BJ (cell line): ENCODE data around the gene ERGIC1. TPM values are rescaled to one million over a fixed set of nuclear protein-coding genes. Genes with fewer than 3 reads are reported as not detected.

Source experiments
- CTCF ChIA-PET: fragments of 350-600 bp; formaldehyde crosslinking; extraction: SDS; loops from one replicate; lab custom pipeline; 2021; ENCODE audit warnings: antibody characterized with exemption, inconsistent platforms; lab: Yijun Ruan, JAX
- POLR2A ChIA-PET: fragments of 300-600 bp; sonication (Branson Sonifier 250); formaldehyde crosslinking; extraction: SDS; loops from one replicate; lab custom pipeline; 2021; ENCODE audit warnings: antibody characterized with exemption; lab: Charles Lee
- DNase-seq: peaks from one replicate; pipeline ENCODE4 v3.0.0-alpha.2; 2011; ENCODE audit warnings: low read depth
- H3K27me3 ChIP-seq: 2 replicates; pipeline ENCODE4 v1.6.0; 2011; ENCODE audit warnings: low read length; ENCODE audit not compliant: control insufficient read depth, insufficient read depth
- H3K36me3 ChIP-seq: 2 replicates; pipeline ENCODE4 v1.5.1; 2011; ENCODE audit warnings: low read length; ENCODE audit not compliant: control insufficient read depth, insufficient read depth
- H3K4me3 ChIP-seq: 2 replicates; pipeline ENCODE4 v1.5.1; 2011; ENCODE audit warnings: low read depth, mild to moderate bottlenecking, control low read depth, low read length
- CTCF ChIP-seq: IDR thresholded peaks from 2 replicates; pipeline ENCODE4 v1.5.1; 2011; ENCODE audit warnings: low read depth, mild to moderate bottlenecking, control low read depth, inconsistent platforms, low read length, moderate library complexity; ENCODE audit not compliant: insufficient read depth
- polyA plus RNA-seq: library from polyadenylated mRNA; depleted of rRNA; stranded (reverse); fragments of >200 nt; gene quantifications from 2 replicates; pipeline ENCODE4 v1.2.3, GENCODE V29; 2011

The ERGIC1 gene
- polyA plus RNA-seq, 1 experiment, result 216 TPM

DNA sequence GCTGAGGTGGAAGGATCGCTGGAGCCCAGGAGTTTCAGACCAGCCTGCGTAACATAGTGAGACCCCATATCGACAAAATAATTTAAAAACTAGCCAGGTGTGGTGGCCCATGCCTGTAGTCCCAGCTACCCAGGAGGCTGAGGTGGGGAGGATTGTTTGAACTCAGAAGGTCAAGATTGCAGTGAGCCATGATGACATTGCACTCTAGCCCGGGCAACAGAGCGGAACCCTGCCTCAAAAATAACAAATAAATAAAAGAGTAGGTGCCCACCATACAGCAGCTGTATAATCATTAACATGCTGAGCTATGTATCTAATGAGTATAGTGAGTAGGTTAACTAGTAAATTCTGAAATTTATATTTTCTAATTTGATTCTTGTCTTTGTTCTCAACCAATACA lies 138.5 kb downstream of the ERGIC1 start:
- Histone ChIP-seq H3K36me3 (peaks cover 4% of the 10 kb centered on the region), H3K4me3 (no peak overlapping the region), H3K27me3 (no peaks in the 10 kb centered on the region)
- no peak for TF ChIP-seq CTCF
- no peak for DNase-seq
- POLR2A ChIA-PET, result no interaction called here
- CTCF ChIA-PET, result interaction anchor here (1.1 to 4.1 kb wide), 4 partner anchors 11 to 265 kb away, joined by 3 to 25 read pairs (median 8); partner anchors contain the start of gene ATP6V0E1

- CTCF ChIA-PET, result interaction anchor here (0.6 to 4.1 kb wide), 7 partner anchors 11 to 266 kb away, joined by 3 to 25 read pairs (median 3); partner anchors contain the start of gene ATP6V0E1
- Histone ChIP-seq H3K36me3 (peaks cover 4% of the 10 kb centered on the region), H3K27me3 (no peaks in the 10 kb centered on the region), H3K4me3 (no peak overlapping the region)
- TF ChIP-seq CTCF, result no peak
- POLR2A ChIA-PET, result no interaction called here
- no peak for DNase-seq
These were observed 139.3 kb downstream of the ERGIC1 start for GRCh38 chr5:172973127-172973916.

- CTCF ChIA-PET, result interaction anchor here (0.6 to 4.1 kb wide), 5 partner anchors 13 to 266 kb away, joined by 3 to 25 read pairs (median 3); no protein-coding TSS in a partner anchor
- H3K36me3 ChIP-seq, result peaks cover 4% of the 10 kb centered on the region
- no peak for DNase-seq
- TF ChIP-seq CTCF, result no peak
- POLR2A ChIA-PET, result no interaction called here
- H3K4me3 ChIP-seq, result no peak overlapping the region
- H3K27me3 ChIP-seq, result no peaks in the 10 kb centered on the region
These were observed 139.9 kb downstream of the ERGIC1 start for GRCh38 chr5:172973931-172974330.

DNA sequence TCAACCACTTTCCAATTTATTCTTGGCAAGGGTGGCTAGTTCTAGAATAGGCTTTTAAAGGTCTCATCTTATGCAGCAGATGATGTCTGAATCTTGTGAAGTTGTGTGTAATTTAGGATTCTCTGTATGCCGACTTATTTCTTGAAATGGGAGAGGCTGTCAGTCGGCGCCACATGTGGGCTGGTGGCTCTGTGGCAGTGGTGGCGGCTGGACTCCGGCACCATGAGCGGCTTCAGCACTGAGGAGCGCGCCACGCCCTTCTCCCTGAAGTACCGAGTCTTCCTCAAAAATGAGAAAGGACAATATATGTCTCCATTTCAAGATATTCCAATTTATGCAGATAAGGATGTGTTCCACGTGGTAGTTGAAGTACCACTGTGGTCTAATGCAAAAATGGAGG lies 141.2 kb downstream of the ERGIC1 start:
- ChIA-PET POLR2A (no interaction called here), CTCF (interaction anchor here (0.6 kb wide), 1 partner anchor 682 kb away, joined by 3 read pairs; no protein-coding TSS in a partner anchor)
- no peak for DNase-seq
- peaks cover under 1% of the 10 kb centered on the region; the same call in 1 of the 2 replicates for H3K36me3 ChIP-seq
- no peak overlapping the region for H3K4me3 ChIP-seq
- H3K27me3 ChIP-seq, result no peaks in the 10 kb centered on the region
- TF ChIP-seq CTCF, result no peak

DNA sequence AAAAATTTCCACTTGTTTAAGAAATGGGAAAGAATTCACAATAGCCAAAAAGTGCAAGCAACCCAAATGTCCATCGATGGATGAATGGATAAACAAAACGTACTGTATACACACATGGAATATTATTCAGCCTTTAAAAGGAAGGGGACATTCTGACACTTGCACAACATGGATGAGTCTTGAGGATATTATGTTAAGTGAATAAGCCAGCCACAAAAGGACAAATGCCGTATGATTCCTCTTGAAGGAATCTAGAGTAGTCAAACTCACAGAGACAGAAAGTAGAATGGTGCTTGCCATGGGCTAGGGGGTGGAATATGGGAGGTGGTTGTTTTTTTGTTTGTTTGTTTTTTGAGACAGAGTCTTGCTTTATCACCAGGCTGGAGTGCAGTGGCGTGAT lies 145.7 kb downstream of the ERGIC1 start:
- POLR2A ChIA-PET, result no interaction called here

More for the DNA sequence above, 145.7 kb downstream of the ERGIC1 start:
- no peak for DNase-seq
- Histone ChIP-seq H3K27me3 (no peaks in the 10 kb centered on the region), H3K36me3 (no peaks in the 10 kb centered on the region), H3K4me3 (no peak overlapping the region)
- CTCF ChIA-PET, result interaction anchor here (1.1 to 4.1 kb wide), 9 partner anchors 8 to 636 kb away, joined by 3 to 14 read pairs (median 4); no protein-coding TSS in a partner anchor
- no peak for TF ChIP-seq CTCF
